ENCODE measurements around the gene TENM4. TPM values are rescaled to one million over a fixed set of nuclear protein-coding genes. Genes with fewer than 3 reads are reported as not detected.

Gene TENM4
- total RNA-seq, 4 donors from 2014 or later = 0.88 to 61.5 (median 4.0) TPM

DNA sequence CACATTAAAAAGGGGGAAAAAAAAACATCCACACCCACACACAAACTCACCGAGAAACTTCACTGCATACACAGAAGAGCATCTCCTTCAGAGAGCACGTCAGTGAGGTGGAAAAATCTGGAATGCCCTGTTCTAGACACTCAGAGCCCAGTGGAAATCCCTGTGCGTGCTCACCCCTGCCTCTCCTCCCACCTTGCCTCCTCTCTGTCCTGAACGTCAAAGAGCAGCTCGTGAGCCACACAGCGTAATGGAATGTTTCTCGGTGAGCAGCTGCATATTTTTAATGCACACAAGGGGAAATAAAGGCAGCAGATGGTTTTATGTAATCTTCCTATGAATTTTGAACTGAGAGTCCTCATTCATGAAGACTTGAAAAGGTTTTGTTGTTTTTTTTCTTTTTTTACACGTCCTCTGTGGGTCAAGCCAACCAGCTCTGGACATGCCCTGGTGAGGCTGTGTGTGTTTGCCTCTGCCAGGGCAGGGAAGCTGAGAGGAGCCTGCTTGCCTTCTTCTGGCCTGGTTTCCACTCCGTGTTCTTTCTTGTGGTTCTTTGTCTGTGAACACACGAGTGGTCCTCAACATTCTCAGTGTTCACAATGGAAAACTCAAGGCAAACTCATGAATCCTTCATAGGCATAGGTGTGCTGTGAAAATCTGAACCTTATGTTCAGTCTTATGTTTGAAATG is 219.2 kb downstream of the TENM4 start:
- no peak for DNase-seq
- intact Hi-C loops (cut with DNase I; ENCODE audit: low total_unique reads) = no loop called here
- Histone ChIP-seq H3K4me3 (no peak overlapping the region), H3K4me1 (no peaks in the 10 kb centered on the region), H3K27ac (no peak overlapping the region), H3K9me3 (no peaks in the 10 kb centered on the region), H3K27me3 (no peaks in the 10 kb centered on the region), H3K36me3 (no peaks in the 10 kb centered on the region)
- TF ChIP-seq, protein P1, sequence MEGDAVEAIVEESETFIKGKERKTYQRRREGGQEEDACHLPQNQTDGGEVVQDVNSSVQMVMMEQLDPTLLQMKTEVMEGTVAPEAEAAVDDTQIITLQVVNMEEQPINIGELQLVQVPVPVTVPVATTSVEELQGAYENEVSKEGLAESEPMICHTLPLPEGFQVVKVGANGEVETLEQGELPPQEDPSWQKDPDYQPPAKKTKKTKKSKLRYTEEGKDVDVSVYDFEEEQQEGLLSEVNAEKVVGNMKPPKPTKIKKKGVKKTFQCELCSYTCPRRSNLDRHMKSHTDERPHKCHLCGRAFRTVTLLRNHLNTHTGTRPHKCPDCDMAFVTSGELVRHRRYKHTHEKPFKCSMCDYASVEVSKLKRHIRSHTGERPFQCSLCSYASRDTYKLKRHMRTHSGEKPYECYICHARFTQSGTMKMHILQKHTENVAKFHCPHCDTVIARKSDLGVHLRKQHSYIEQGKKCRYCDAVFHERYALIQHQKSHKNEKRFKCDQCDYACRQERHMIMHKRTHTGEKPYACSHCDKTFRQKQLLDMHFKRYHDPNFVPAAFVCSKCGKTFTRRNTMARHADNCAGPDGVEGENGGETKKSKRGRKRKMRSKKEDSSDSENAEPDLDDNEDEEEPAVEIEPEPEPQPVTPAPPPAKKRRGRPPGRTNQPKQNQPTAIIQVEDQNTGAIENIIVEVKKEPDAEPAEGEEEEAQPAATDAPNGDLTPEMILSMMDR (IDR thresholded peaks at IDR 0.05) = no peak
- TF ChIP-seq POLR2A (IDR thresholded peaks at IDR 0.05) = no peak

DNA sequence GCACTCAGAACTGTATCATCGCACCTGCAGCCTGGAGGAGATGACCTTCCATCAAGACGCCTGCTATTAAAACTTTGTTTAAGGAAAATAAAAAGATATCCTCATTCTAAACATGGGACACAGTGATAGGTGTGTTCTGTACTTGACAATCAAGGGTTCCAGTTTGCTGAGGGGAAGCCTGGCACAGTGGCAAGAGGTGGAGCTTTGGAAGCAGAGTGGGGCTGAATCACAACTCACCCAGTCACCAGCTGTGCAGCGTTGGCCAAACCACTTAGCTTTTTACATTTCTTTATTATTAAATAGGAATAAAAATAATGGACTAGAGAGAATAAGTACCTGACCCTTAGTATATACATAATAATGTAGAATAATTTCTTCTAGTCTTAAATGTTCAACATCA is 220.7 kb downstream of the TENM4 start:
- intact Hi-C loops (cut with DNase I; ENCODE audit: low total_unique reads) = no loop called here

DNA sequence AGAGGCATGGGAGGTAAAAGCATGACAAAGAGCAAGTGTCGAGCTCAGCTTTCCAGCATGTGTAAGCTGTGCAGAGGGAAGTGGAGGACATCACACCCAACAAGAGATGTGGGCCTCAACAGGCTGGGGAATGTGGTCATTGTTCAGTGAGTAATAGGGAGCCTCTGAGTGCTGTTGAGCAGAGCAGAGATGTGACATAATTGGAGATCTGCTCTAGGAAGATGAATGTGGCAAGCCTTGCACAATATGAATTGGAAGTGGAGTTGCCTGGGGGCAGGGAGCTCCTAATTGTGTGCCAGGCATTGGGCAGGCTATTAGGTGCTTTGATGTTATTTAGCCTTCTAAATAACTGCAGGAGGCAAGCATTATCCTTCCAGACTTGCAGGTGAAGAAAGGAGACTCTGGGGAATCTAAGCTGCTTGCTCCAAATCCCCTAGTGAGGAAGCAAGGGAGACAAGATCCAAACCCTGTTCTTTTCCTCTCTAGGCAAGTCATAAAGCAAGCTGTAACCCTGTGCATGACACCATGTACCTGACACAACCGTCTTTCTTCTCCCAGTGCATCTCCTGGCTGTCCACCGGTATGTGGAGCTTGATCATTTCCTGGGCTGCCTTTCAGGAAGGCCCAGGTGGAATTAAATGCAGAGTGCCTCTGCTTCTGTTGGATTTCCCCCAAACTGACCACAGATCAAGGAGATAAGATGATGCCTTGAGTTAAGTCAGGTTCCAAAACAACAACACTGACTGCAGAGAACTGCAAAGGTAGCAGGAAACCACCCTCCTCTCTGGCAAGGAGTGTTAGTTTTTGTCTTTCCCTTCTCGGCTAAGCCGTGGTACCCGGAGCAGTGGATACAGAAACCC is 221.4 kb downstream of the TENM4 start:
- no peaks in the 10 kb centered on the region for H3K27me3 ChIP-seq
- H3K4me1 ChIP-seq = no peaks in the 10 kb centered on the region
- H3K27ac ChIP-seq = no peak overlapping the region
- TF ChIP-seq, protein P1 (IDR thresholded peaks at IDR 0.05) = no peak
- H3K4me3 ChIP-seq = no peak overlapping the region
- no peaks in the 10 kb centered on the region for H3K9me3 ChIP-seq
- intact Hi-C loops (cut with DNase I; ENCODE audit: low total_unique reads) = no loop called here
- DNase-seq = no peak
- H3K36me3 ChIP-seq = no peaks in the 10 kb centered on the region

More for the DNA sequence above, 220.7 kb downstream of the TENM4 start:
- DNase-seq = no peak
- H3K36me3 ChIP-seq = no peaks in the 10 kb centered on the region
- H3K4me1 ChIP-seq = no peaks in the 10 kb centered on the region
- no peaks in the 10 kb centered on the region for H3K27me3 ChIP-seq
- no peaks in the 10 kb centered on the region for H3K9me3 ChIP-seq
- no peak overlapping the region for H3K27ac ChIP-seq
- no peak overlapping the region for H3K4me3 ChIP-seq
- TF ChIP-seq, protein P1 (IDR thresholded peaks at IDR 0.05) = no peak
- no peak for TF ChIP-seq POLR2A (IDR thresholded peaks at IDR 0.05)

DNA sequence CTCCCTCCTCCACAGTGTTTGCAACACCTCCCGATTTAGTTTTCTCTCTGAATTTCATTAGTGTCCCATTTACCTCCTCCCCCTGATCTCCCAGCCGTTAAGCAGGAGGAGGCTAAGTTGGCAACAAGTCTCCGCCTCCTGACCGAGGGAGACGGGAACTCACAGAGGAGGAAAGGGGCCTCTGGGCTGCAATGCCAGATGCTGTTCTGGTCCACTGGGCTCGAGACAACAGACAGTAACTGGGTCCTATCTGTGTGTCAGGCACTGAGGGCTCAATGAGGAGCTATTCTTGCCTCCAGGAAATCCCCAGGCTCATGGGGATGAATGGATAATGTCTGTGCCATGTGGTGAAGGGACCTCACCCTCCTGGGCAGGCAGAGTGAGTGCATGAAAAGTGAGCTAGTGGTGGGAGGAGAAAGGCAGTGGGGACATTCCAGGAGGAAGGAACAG is 228.1 kb downstream of the TENM4 start:
- TF ChIP-seq, protein P1 (IDR thresholded peaks at IDR 0.05) = no peak
- no peak for TF ChIP-seq POLR2A (IDR thresholded peaks at IDR 0.05)
- intact Hi-C loops (cut with DNase I; ENCODE audit: low total_unique reads) = no loop called here
- Histone ChIP-seq H3K4me1 (no peaks in the 10 kb centered on the region), H3K9me3 (no peaks in the 10 kb centered on the region), H3K27ac (no peak overlapping the region), H3K4me3 (no peak overlapping the region), H3K36me3 (no peaks in the 10 kb centered on the region), H3K27me3 (no peaks in the 10 kb centered on the region)
- DNase-seq = no peak

Data from uterus (tissue), 4 donors.